ENCODE data around the gene MEGF11. TPM values are rescaled to one million over a fixed set of nuclear protein-coding genes. Genes with fewer than 3 reads are reported as not detected.

Gene MEGF11
- 0.27 TPM for total RNA-seq

- DNase-seq (ENCODE audit: low read depth in 2 of 3, low spot score in 2 of 3) = no peak
Observed at GRCh38 chr15:66253418-66254088, at the start of gene MEGF11. Gene MEGF11, minus strand, starts transcription at chr15:66253750. Its CDS starts 125,347 bp downstream, at chr15:66128403.

GRCh38 chr15:66302489-66303278 is 49.1 kb upstream of the MEGF11 start:
- no peak for DNase-seq (ENCODE audit: low read depth in 2 of 3, low spot score in 2 of 3)

DNA sequence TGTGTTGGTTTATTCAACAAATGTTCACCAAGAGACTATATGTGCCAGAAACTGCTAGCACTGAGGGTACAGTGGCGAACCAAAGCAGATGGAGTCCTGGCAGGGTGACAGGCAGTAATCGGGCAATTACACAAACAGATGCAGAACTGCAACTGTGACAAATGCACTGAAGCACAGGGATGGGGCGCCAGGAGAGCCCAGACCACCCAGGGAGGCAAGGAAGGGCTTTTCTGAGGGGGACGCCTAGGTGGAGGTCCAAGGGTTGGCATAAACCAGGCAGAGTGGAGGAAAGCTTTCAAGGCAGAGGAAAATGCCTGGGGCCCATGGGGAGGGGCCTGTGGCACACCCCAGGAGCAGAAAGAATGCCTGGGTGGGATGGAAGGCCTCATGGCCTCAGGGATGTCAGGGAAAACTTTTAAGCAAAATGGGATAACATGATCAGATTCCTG is 45.3 kb upstream of the MEGF11 start:
- no peak for DNase-seq (ENCODE audit: low read depth in 2 of 3, low spot score in 2 of 3)

DNA sequence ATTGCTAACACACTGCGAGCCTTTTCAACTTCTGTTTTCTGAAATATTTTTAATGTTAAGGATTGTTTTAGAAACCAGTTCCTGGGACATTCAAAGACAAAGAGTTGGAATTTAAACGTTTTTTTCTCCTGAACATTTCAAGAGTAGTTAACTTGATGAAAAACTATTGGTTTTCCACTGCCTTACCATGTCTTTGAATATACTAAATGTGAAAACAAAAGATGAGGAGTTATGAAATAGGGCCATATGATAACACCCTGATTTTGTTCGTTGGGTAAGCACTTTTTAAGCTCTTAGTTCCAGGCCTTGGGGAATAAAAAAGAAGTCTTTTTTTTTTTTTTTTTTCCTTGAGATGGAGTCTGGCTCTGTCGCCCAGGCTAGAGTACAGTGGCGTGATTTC is 42.6 kb upstream of the MEGF11 start:
- DNase-seq (ENCODE audit: low read depth in 2 of 3, low spot score in 2 of 3) = no peak

DNA sequence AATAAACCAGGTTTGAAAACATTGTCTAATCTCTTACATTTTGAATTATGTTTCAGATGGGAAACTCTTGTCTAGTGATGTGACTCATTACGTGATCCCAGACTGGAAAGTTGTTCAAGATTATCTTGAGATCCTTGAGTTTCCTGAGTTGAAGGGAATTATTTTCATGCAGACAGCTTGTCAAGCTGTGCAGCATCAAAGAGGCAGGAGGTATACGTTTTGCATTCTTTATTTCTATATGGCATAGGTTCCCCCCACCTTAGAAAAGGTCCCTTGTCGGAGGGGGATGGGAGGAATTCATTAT is 41.3 kb upstream of the MEGF11 start:
- no peak for DNase-seq (ENCODE audit: low read depth in 2 of 3, low spot score in 2 of 3)

GRCh38 chr15:66294157-66294931 is 40.8 kb upstream of the MEGF11 start:
- DNase-seq (ENCODE audit: low read depth in 2 of 3, low spot score in 2 of 3) = peak in 1 of 3 donors; percentile 26

GRCh38 chr15:66293419-66294156 is 40.0 kb upstream of the MEGF11 start, which contains the start of gene DIS3L:
Gene DIS3L, plus strand, starts transcription at chr15:66293568. Its CDS starts 29 bp downstream, at chr15:66293597.
- DNase-seq (ENCODE audit: low read depth in 2 of 3, low spot score in 2 of 3) = peak; percentile 51 to 73 (median 70)

DNA sequence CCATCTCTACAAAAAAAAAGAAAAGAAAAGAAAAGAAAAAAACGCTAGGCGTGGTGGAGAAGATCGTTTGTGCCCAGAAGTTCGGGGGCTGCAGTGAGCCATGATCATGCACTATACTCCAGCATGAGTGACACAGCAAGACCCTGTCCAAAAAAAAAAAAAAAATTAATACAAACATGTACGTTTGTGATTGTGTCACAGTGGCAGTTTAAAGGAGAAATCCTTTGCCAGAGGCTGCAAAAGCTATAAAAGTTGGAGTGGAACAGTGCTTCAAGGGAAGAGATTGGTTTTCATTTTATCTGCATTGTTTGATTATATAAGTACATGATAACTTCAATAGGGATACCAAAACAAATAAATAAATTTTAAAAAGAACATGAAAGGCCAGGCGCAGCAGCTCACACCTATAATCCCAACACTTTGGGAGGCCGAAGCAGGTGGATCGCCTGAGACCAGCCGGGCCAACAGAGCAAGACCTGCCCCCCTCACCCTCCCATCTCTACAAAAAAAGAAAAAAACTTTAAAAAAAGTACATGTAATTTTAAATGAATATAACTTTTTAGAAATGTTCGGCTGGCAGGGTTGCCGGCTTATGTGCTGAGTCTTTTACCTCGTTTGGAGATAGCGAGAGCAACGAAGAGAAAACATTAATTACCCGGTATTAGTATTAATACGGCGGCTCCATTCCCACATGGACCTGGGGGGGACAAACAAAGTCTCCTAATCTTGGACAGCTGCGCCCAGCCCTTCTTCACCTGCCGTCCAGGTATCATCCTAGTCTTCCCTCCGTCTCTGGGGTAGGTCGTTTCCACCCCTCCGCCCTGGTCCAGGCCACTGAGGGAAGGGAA is 39.2 kb upstream of the MEGF11 start:
- DNase-seq (ENCODE audit: low read depth in 2 of 3, low spot score in 2 of 3) = peak in 1 of 3 donors; percentile 38

DNA sequence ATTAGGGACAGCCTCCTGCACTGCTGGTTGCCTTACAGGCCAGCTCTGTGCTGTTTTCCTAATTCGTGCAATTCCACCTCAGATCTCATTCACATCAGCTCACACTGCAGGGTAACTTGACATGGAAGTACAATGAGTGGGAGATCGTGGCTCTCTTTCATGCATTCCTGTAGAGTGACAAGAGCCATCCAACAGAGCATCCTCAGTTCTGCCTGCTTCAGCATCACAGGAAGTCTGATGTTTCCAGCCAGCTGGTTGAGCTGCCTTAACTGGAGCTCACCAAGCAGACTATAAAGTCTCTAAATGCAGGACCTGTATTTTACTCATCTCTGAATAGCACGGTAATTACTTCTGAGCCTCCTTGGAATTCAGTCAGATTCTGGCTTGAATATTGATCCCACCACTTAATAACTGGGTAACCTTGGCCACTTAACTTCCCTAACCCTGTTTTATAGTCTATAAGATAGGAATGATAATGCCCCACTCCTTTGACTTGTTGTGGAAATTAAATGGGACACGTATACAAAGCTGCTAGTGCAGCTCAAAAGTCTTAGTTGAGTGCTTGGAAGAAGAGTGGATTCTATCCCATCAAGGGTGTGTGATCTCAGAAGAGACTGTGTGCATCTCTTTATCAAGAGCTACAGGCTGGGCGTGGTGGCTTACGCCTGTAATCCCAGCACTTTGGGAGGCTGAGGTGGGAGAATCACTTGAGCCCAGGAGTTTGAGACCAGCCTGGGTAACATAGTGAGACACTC is 38.4 kb upstream of the MEGF11 start:
- no peak for DNase-seq (ENCODE audit: low read depth in 2 of 3, low spot score in 2 of 3)

DNA sequence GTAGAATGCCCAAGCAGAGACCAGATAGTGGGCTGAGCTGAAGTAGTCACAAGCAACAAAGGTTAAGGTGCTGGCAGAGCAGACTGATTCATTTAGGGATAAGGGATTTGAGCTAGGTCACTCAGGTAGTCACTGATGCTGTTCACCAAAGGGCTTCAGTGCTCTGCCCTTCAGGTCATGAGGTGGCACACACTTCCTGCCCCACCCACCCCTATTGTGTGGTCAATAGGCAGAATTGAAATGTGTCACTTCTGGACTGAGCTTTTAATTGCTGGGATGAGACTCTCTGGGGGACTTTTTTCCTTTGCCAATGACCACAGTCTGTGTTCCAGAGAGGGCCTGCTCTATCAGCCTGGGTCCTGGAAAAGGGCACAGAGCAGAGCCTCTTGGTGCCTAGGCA is 37.0 kb upstream of the MEGF11 start:
- DNase-seq (ENCODE audit: low read depth in 2 of 3, low spot score in 2 of 3) = no peak

- no peak for DNase-seq (ENCODE audit: low read depth in 2 of 3, low spot score in 2 of 3)
Observed at GRCh38 chr15:66290007-66290406, 36.5 kb upstream of the MEGF11 start.

DNA sequence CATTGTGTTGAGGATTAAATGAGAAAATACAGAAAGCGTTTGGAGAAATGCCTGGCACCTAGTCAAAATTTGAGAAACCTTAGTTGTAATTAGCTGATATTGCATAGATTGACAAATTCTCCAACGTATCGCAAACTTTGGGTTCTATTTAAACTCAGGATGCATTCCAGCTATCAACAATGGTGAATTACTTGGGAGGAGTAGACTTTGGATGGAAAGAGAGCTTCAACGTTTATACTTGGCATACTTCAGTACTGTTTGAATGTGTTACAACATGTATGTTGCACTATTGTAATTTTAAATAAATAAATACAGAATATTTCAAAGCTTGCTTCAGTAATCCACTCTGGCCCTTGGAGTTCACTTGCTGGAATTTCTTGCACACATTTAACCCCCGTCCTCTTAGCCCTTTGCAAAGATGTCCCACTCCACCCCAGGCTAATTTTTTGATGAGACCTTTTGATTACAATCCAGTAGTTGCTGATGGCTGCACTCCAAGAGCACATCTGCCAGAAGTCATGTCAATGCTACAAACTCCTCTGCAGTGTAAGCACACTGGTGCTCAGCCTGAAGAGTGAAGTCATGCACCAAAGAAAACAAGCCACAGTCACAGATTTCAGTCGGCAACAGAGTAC is 35.1 kb upstream of the MEGF11 start:
- no peak for DNase-seq (ENCODE audit: low read depth in 2 of 3, low spot score in 2 of 3)

DNA sequence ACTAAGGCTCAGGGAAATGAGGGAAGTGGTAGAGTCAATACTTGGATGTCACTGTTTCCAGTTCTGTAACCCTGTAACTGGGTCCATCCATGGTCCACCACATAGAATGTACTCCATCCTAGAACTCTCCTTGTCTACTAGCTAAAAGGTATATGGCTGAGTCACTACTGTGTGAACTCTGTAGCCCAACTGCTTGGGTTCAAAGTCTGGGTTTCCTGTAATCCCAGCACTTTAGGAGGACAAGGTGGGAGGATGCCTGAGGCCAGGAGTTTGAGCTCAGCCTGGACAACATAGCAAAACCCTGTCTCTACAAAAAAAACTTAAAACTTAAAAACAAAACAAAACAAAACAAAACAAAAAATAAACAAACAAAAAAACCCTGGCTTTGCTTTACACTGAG is 34.5 kb upstream of the MEGF11 start:
- no peak for DNase-seq (ENCODE audit: low read depth in 2 of 3, low spot score in 2 of 3)

DNA sequence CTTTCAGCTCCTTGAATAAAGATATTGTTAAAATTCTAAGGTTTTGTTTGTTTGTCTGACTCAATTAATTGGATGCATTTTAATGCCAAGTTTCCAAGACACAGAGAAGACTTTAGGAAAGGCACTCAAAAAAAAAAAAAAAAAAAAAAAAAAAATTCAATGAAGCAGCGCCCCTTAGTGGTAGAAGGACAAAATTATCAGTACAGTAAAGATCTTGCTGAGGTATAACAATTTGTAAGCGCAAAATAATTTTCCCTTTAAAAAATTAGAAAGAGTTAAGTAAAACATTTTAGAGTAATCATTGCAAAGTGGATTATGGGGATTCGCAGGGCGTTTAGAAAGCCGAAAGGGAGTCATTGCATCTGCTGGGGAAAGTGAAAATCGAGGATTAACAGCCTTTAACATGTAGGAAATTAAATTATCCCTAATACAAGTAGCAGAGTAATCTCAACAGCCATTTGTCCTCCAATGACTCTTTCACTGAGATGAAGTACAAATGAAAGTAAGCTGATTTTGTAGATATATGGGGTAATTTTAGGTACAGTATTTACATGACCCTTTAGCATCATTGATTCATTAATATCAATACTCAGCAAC is 34.0 kb upstream of the MEGF11 start:
- DNase-seq (ENCODE audit: low read depth in 2 of 3, low spot score in 2 of 3) = peak in 1 of 3 donors; percentile 74

- DNase-seq (ENCODE audit: low read depth in 2 of 3, low spot score in 2 of 3) = peak in 2 of 3 donors; percentile 48 to 68
Observed at GRCh38 chr15:66285533-66286280, 32.2 kb upstream of the MEGF11 start.

GRCh38 chr15:66284271-66284670 is 30.7 kb upstream of the MEGF11 start:
- DNase-seq (ENCODE audit: low read depth in 2 of 3, low spot score in 2 of 3) = no peak

- DNase-seq (ENCODE audit: low read depth in 2 of 3, low spot score in 2 of 3) = no peak
Observed at GRCh38 chr15:66278671-66279070, 25.1 kb upstream of the MEGF11 start.
